IMR-90 (cell line): ENCODE data around the gene NDUFB4. TPM values are rescaled to one million over a fixed set of nuclear protein-coding genes. Genes with fewer than 3 reads are reported as not detected.

Experiments used
- ATAC-seq: fragments of 200-7000 bp; cut with Tn5 transposase; 2 replicates; pipeline ENCODE4 v1.9.1; 2020; ENCODE audit warnings: low read depth, mild to moderate bottlenecking, moderate library complexity
- BruUV-seq: library from RNA; stranded (reverse); fragments of 400-500 nt; replicated peaks from 2 replicates; lab custom pipeline; 2021; lab: Mats Ljungman, UMichigan
- CTCF ChIA-PET: fragments of 300-600 bp; formaldehyde crosslinking; extraction: SDS; loops from one replicate; lab custom pipeline; 2021; ENCODE audit warnings: antibody characterized with exemption; lab: Yijun Ruan, JAX
- POLR2A ChIA-PET: fragments of 300-600 bp; sonication (Branson Sonifier 250); formaldehyde crosslinking; loops from one replicate; lab custom pipeline; 2022; ENCODE audit warnings: antibody characterized with exemption; ENCODE audit not compliant: unreplicated experiment; lab: Charles Lee
- DNase-seq: peaks from one replicate; pipeline ENCODE4 v3.0.0; 2013
- H2AFZ ChIP-seq: replicated peaks from 2 replicates; pipeline ENCODE3; 2013; ENCODE audit warnings: low read length, mild to moderate bottlenecking; ENCODE audit not compliant: poor library complexity
- H2AK5ac ChIP-seq: 2 replicates; pipeline ENCODE4 v1.6.1; 2013; ENCODE audit warnings: low read depth, low read length, inconsistent platforms
- H2AK9ac ChIP-seq: replicated peaks from 2 replicates; pipeline ENCODE3; 2013; ENCODE audit warnings: mild to moderate bottlenecking, low read depth, low read length, moderate library complexity; ENCODE audit not compliant: poor library complexity
- H2BK120ac ChIP-seq: 2 replicates; pipeline ENCODE4 v1.6.1; 2013; ENCODE audit warnings: low read depth, low read length, inconsistent platforms
- H2BK15ac ChIP-seq: 3 replicates; pipeline ENCODE4 v1.6.1; 2013; ENCODE audit warnings: low read depth, low read length, inconsistent platforms
- H2BK20ac ChIP-seq: 2 replicates; pipeline ENCODE4 v1.6.1; 2013; ENCODE audit warnings: low read depth, mild to moderate bottlenecking, inconsistent platforms, low read length, moderate library complexity
- H2BK5ac ChIP-seq: 2 replicates; pipeline ENCODE4 v1.6.1; 2013; ENCODE audit warnings: mild to moderate bottlenecking, low read depth, low read length, inconsistent platforms; ENCODE audit not compliant: poor library complexity, severe bottlenecking
- H3K14ac ChIP-seq: replicated peaks from 2 replicates; pipeline ENCODE4 v1.6.1; 2013; ENCODE audit warnings: low read depth, low read length, inconsistent platforms
- H3K18ac ChIP-seq: 2 replicates; pipeline ENCODE4 v1.6.1; 2013; ENCODE audit warnings: low read depth, low read length, control low read depth
- H3K23ac ChIP-seq: 2 replicates; pipeline ENCODE4 v1.6.1; 2013; ENCODE audit warnings: low read depth, low read length, inconsistent platforms
- H3K27ac ChIP-seq: 2 replicates; pipeline ENCODE4 v1.5.1; 2013; ENCODE audit warnings: mild to moderate bottlenecking, control low read depth, low read length; ENCODE audit not compliant: insufficient read depth
- H3K27me3 ChIP-seq: 2 replicates; pipeline ENCODE4 v1.6.1; 2013; ENCODE audit warnings: low read length; ENCODE audit not compliant: control insufficient read depth, insufficient read depth
- H3K36me3 ChIP-seq: 2 replicates; pipeline ENCODE4 v1.6.1; 2013; ENCODE audit warnings: low read length, mixed read lengths; ENCODE audit not compliant: control insufficient read depth, insufficient read depth
- H3K4ac ChIP-seq: 2 replicates; pipeline ENCODE4 v1.6.1; 2013; ENCODE audit warnings: low read depth, low read length, inconsistent platforms
- H3K4me1 ChIP-seq: 2 replicates; pipeline ENCODE4 v1.6.1; 2013; ENCODE audit warnings: low read length, mixed read lengths; ENCODE audit not compliant: control insufficient read depth, insufficient read depth
- H3K4me2 ChIP-seq: 2 replicates; pipeline ENCODE4 v1.6.1; 2013; ENCODE audit warnings: low read depth, mild to moderate bottlenecking, control low read depth, low read length, moderate library complexity
- H3K4me3 ChIP-seq: 2 replicates; pipeline ENCODE4 v1.5.1; 2013; ENCODE audit warnings: low read depth, mild to moderate bottlenecking, control low read depth, low read length, moderate library complexity; ENCODE audit not compliant: insufficient read depth
- H3K56ac ChIP-seq: 2 replicates; pipeline ENCODE4 v1.6.1; 2013; ENCODE audit warnings: low read length, inconsistent platforms; ENCODE audit not compliant: insufficient read depth; ENCODE audit errors: extremely low read depth
- H3K79me1 ChIP-seq, 2 experiments: 2 replicates each; pipeline ENCODE4 v1.6.1; 2013; ENCODE audit warnings: low read length in 2 of 2, inconsistent platforms in 1 of 2, low read depth in 1 of 2
- H3K9ac ChIP-seq: 2 replicates; pipeline ENCODE4 v1.6.1; 2013; ENCODE audit warnings: low read depth, low read length, control low read depth
- H3K9me1 ChIP-seq: 2 replicates; pipeline ENCODE4 v1.6.1; 2013; ENCODE audit warnings: low read length, inconsistent platforms; ENCODE audit not compliant: insufficient read depth
- H3K9me3 ChIP-seq: 2 replicates; pipeline ENCODE4 v1.6.1; 2013; ENCODE audit warnings: low read length; ENCODE audit not compliant: control insufficient read depth, insufficient read depth
- H4K20me1 ChIP-seq: 2 replicates; pipeline ENCODE4 v1.6.1; 2013; ENCODE audit warnings: low read length, inconsistent platforms; ENCODE audit not compliant: insufficient read depth
- H4K5ac ChIP-seq: 2 replicates; pipeline ENCODE4 v1.6.1; 2013; ENCODE audit warnings: mild to moderate bottlenecking, low read depth, low read length, control low read depth
- H4K8ac ChIP-seq, 2 experiments: 2 replicates each; pipeline ENCODE4 v1.6.1; 2013; ENCODE audit warnings: low read depth in 2 of 2, low read length in 2 of 2, control low read depth in 1 of 2, inconsistent platforms in 1 of 2
- H4K91ac ChIP-seq: 2 replicates; pipeline ENCODE4 v1.6.1; 2013; ENCODE audit warnings: low read depth, low read length, inconsistent platforms; ENCODE audit not compliant: insufficient read depth
- CEBPB ChIP-seq: IDR thresholded peaks from 2 replicates; pipeline ENCODE4 v1.6.1; 2012; ENCODE audit warnings: low read depth, low read length, improper control_type of control experiment
- RFX5 ChIP-seq: IDR thresholded peaks from 2 replicates; pipeline ENCODE4 v1.8.0; 2012; ENCODE audit warnings: low read depth, mild to moderate bottlenecking, low read length, moderate library complexity
- WGBS, 2 experiments: methylation state at CpG; one replicate each; pipeline versions ENCODE4 v1.1.5 to v1.1.7; 2013; ENCODE audit warnings: missing lambda C conversion rate in 2 of 2; ENCODE audit not compliant: insufficient read length in 1 of 2; ENCODE audit errors: extremely low coverage in 2 of 2; 5-methylcytosine and 5-hydroxymethylcytosine counted together
- dilution Hi-C: fragments of 300-500 bp; cut with HindIII; formaldehyde crosslinking; loops from one replicate; pipeline ENCODE4 v1.14.3; 2018; ENCODE audit warnings: low sequenced_read_pairs; ENCODE audit not compliant: unreplicated experiment
- in situ Hi-C: fragments of 300-500 bp; cut with MboI; formaldehyde crosslinking; loops from 3 replicates; pipeline ENCODE4 v1.14.3; 2019; ENCODE audit warnings: low sequenced_read_pairs, inconsistent platforms, mixed read lengths
- intact Hi-C: fragments of 100-400 bp; cut with micrococcal nuclease; formaldehyde crosslinking; loops from 2 replicates; pipeline ENCODE4 v1.10.0; 2022
- polyA plus RNA-seq, 3 experiments: library from polyadenylated mRNA; depleted of rRNA; stranded (reverse); fragments of >200 nt; gene quantifications; 2 replicates each; pipeline ENCODE4 v1.2.3, GENCODE V29; 2012; ENCODE audit warnings: low replicate concordance in 1 of 3
- total RNA-seq: library from RNA; depleted of rRNA; stranded (reverse); fragments of >200 nt; gene quantifications from 2 replicates; pipeline ENCODE4 v1.2.3, GENCODE V29; 2012

Gene NDUFB4
- total and polyA plus RNA-seq, 2 of the 4 experiments (the other 2 are of a cell fraction): 53.9 to 278 TPM

DNA sequence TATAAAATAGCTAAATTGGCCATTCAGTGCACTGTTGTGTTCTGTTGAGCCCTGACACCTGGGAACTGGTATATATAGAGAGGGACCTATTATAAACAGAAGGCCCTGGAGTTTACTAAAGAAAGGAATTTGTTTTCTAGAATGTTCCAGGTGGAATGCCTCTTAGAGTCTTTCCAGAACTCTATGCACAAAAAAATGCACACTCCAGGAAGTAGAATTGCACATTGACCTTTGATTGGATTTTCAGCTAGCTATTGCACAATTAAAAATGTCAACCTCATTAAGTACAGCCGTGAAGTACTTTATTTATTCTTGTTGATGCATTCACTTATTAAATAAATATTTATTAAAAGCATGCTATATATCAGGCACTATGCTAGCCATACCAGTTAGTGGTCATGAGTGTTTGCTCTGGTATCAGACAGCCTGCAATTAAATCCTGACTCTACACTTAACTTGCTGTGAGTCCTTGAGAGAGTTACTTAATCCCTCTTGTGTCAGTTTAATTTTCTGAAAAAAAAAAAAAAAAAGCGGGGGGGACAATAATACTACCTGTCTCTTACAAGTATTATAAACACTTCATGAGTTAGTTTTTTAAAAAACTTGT is 40.8 kb downstream of the NDUFB4 start:
- H3K56ac ChIP-seq: no peak overlapping the region
- H3K4me1 ChIP-seq: peaks cover 7% of the 10 kb centered on the region; the same call in 1 of the 2 replicates
- TF ChIP-seq RFX5 (no peak), CEBPB (peak; percentile 50)
- H2BK120ac ChIP-seq: no peak overlapping the region
- H3K9me1 ChIP-seq: no peaks in the 10 kb centered on the region
- no CpG with 5 or more reads among the region's 2 CpGs for WGBS, 2 experiments
- in situ Hi-C loops: no loop called here
- no peaks in the 10 kb centered on the region for H3K9me3 ChIP-seq
- ATAC-seq (no peak), DNase-seq (no peak)
- H2BK5ac ChIP-seq: no peak overlapping the region
- no peak overlapping the region for H2BK15ac ChIP-seq
- H3K4me2 ChIP-seq: no peak overlapping the region
- H4K5ac ChIP-seq: no peak overlapping the region
- H4K20me1 ChIP-seq: no peaks in the 10 kb centered on the region
- no peak overlapping the region for H2BK20ac ChIP-seq
- H3K23ac ChIP-seq: no peak overlapping the region
- no peak overlapping the region for H3K14ac ChIP-seq
- no peak overlapping the region for H4K8ac ChIP-seq
- ChIA-PET CTCF (no interaction called here), POLR2A (no interaction called here)
- no peaks in the 10 kb centered on the region for H3K36me3 ChIP-seq
- H3K4me3 ChIP-seq: no peak overlapping the region
- BruUV-seq: no TSS peak
- H3K79me1 ChIP-seq: no peaks in the 10 kb centered on the region
- no peak overlapping the region for H3K4ac ChIP-seq
- intact Hi-C loops: no loop called here
- H2AK5ac ChIP-seq: no peak overlapping the region
- no peak overlapping the region for H2AFZ ChIP-seq
- H3K27me3 ChIP-seq: no peaks in the 10 kb centered on the region
- H3K9ac ChIP-seq: no peak overlapping the region
- H2AK9ac ChIP-seq: no peak overlapping the region
- no peak overlapping the region for H3K27ac ChIP-seq
- no peak overlapping the region for H4K91ac ChIP-seq
- dilution Hi-C loops: no loop called here
- peak overlapping the region; percentile 47; the same call in 1 of the 2 replicates for H3K18ac ChIP-seq
